HS-5 (cell line): ENCODE results near the gene TUBG1.
"Not testable (repeated sequence)": the region's sequence is repeated elsewhere in the genome, so short reads cannot be mapped to it uniquely, and the experiment has no call there.

Source experiments
- DNase-seq: peaks from one replicate; pipeline ENCODE4 v3.0.0-alpha.2; 2012; ENCODE audit warnings: low read depth

Gene TUBG1

GRCh38 chr17:42623732-42624596 lies 14.5 kb downstream of the TUBG1 start:
- DNase-seq, result no peak

DNA sequence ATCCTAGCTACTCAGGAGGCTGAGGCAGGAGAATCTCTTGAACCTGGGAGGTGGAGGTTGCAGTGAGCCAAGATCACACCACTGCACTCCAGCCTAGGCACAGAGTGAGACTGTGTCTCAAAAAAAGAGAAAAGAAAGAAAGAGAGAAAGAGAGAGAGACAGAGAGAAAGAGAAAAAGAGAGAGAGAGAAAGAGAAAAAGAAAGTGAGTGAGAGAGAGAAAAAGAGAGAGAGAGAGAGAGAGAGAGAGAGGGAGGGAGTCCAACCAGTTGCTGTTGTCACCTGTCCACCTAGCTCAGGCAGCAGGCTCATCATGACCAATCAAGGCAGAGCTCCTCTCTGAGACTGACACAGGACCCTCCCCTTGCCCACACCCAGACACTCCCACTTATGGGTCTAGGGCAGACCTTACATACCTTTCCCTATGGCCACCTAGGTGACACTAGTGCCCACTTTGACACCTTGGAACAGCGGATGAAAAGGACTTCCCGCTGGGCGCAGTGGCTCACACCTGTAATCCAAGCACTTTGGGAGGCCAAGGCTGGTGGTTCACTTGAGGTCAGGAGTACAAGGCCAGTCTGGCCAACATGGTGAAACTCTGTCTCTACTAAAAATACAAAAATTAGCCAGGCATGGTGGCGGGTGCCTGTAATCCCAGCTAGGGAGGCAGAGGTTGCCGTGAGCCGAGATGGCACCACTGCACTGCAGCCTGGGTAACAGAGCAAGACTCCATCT lies 17.7 kb downstream of the TUBG1 start:
- not testable (repeated sequence) for DNase-seq

GRCh38 chr17:42629411-42630009 lies 20.0 kb downstream of the TUBG1 start:
- no peak for DNase-seq

DNA sequence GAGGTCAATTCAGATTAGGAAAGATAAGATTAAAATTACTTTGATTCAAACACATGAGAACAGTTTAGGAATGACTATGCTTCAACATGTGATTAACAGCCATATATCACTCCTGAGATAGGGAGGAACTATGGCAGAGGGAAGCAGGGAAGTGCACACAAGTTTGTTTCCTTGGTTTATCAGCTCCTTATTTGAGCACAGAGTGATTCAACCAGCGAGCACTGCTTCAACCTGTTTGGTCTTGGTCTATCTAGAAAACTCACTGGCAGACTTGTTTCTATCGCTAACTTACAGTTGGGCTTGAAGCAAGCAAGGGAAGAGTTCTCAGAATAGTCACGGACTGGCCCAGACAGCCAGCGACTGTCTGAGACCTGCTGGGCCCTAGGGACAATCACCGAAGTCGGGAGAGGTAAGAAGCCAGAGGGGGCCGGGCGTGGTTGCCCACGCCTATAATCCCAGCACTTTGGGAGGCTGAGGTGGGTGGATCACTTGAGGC lies 23.5 kb downstream of the TUBG1 start:
- no peak for DNase-seq

GRCh38 chr17:42639525-42640113 lies 30.1 kb downstream of the TUBG1 start:
- no peak for DNase-seq

GRCh38 chr17:42640121-42640520 lies 30.6 kb downstream of the TUBG1 start:
- DNase-seq, result no peak

GRCh38 chr17:42642336-42642735 lies 32.9 kb downstream of the TUBG1 start:
- DNase-seq, result no peak

DNA sequence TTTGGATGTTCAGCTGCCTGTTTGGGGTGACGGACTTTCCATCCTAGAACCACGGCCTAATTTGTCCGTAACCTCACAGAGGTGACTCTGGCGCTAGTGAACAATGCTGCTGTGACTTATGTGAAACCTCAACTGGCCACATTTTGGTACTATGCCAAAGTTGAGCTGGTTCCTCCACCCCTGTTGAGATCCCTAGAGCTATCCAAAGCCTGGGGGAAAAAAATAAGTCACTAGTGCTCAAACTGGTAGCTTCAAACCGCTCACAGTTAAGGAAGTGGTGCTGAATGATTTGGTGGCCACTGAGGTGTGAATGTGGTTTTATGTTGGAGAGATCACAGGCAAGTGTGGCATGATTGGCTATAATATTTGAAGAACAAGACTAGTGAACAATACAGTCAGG lies 38.3 kb downstream of the TUBG1 start:
- DNase-seq, result no peak

DNA sequence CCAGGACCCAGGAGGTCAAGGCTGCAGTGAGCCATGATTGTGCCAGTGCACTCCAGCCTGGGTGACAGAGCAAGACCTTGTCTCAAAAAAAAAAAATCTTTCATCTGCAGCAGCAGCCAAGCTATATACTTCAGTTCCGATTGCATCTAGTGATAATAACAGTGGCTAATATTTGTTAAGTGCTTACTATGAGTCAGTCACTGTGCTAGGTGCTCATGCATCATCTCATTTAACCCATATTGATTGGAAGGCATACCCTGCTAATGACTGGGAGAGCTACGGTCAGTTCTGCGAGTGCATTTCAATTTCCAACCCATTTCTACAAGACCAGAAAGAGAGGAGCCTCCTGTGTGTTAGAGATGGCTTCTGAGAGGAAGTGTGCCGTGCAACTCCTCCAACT lies 41.9 kb downstream of the TUBG1 start:
- DNase-seq, result no peak

DNA sequence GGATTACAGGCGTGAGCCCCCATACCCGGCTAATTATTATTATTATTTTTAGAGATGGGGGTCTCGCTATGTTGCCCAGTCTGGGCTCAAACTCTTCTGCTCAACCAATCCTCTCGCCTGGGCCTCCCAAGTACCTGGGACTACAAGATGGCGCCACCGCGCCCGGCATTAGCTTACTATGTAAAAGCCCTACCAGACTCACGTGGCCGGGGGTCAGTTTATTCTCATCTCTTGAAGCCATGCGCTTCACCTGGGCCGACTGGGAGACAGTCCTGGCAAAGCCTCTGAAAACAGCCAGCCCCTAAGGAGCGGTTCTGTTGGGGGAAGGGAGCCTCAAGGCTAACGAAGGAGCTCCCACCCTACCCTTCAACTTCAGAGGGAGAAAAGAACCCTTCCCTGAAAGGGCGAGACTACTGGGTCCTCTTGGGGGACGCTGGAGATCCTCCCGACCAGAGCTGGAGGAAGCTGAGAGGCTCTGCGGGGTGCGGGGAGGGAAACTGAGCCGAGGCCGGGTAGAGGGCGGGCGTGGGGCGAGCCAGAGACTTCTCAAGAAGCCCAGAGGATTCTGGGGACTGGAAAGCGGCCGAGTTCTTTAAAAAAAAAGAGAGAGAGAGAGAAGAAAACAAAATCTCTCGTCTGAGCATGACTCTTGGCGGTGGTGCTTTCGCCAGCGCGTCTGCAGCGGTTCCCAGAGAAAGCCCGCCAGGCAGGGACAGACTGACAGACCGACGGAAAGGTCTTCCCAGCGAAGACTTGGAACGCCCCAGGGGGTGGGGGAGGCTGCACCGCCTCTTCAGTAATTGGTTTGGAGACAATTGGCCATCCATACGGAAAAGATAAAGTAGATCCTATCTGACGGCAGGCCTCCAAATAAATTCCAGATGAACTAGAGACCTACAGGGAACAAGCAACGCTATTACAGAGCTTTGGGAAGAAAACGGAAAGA lies 44.0 kb downstream of the TUBG1 start:
- DNase-seq, result no peak

GRCh38 chr17:42655528-42655927 lies 46.0 kb downstream of the TUBG1 start:
- no peak for DNase-seq

GRCh38 chr17:42657824-42658588 lies 48.5 kb downstream of the TUBG1 start:
- DNase-seq, result no peak

- no peak for DNase-seq
Measured at GRCh38 chr17:42659079-42659931, 49.8 kb downstream of the TUBG1 start, which contains the start of gene TUBG2. Gene TUBG2, plus strand, starts transcription at chr17:42659284. Its CDS starts 220 bp downstream, at chr17:42659504.

GRCh38 chr17:42659932-42660274 lies 50.4 kb downstream of the TUBG1 start:
- not testable (repeated sequence) for DNase-seq

DNA sequence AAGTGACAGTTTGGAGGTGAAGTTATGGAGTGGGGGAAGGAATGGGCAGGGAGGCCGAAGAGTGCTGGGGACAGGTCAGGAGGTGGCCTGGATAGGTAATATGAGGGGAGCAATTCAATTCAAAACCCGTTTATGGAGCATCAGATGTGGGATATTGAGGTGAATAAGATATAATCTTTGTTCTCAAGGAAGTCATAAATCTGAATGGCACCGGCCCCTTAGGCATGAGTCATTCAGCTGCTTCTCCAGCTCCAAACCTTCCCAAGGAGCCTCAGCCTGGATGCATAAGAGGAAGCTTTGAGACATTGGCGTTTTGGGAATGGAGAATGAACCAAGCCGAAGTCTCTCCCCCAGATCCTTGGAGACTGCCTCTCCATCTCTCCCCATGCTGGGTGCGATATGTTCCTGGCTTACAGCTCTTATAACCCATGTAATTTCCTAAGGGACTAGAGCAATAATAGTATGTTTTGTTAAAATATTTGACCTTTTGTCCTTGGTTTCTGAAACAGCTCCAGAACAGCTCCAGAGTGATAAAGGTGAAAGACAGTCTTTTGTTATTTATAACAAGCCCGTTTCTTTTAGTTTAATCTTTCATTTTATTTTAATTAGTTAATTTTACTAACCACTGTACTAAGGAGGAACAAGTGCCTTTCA lies 51.3 kb downstream of the TUBG1 start:
- no peak for DNase-seq
